H1 (cell line): ENCODE data around the gene BTBD3. TPM values are rescaled to one million over a fixed set of nuclear protein-coding genes. Genes with fewer than 3 reads are reported as not detected.

ENCODE experiments used
- SIX5 ChIP-seq: IDR thresholded peaks from 2 replicates; pipeline ENCODE4 v1.6.1; 2011; ENCODE audit warnings: mild to moderate bottlenecking, low read depth, low read length
- polyA plus RNA-seq, 7 experiments: library from polyadenylated mRNA; depleted of rRNA in 3 of 7; stranded (reverse) in 5 of 7; unstranded in 2 of 7; fragments of >200 nt in 5 of 7; fragments of 200-250 nt in 2 of 7; gene quantifications; 1 replicate in 5 of 7; 2 replicates in 1 of 7; 4 replicates in 1 of 7; pipeline versions ENCODE4 v1.2.1 to v1.2.3, GENCODE V29; 2011 to 2013; ENCODE audit warnings: missing spikeins in 2 of 7, mixed read lengths in 2 of 7
- total RNA-seq: library from RNA; stranded (reverse); fragmentation: NEBNext Ultra II Directional; extraction: Animal tissue kit (Norgen Biotek cat#: 25700); gene quantifications from 2 replicates; pipeline ENCODE4 v1.2.1, GENCODE V29; 2021

The BTBD3 gene
- total and polyA plus RNA-seq, 2 of the 8 experiments (the other 6 are each of a cell fraction or from before 2014, with no cell fraction given), result 36.7 to 45.5 TPM

GRCh38 chr20:11906626-11907480 lies 10.8 kb upstream of the BTBD3 start (continued):
- no peak for TF ChIP-seq SIX5
- TF ChIP-seq, all 59 proteins: peak for 0
